Osteocyte (in vitro differentiated cells): ENCODE results near the gene VPS45. TPM values are rescaled to one million over a fixed set of nuclear protein-coding genes. Genes with fewer than 3 reads are reported as not detected.

ENCODE experiments used
- DNase-seq: peaks from one replicate; pipeline ENCODE4 v3.0.0; 2021; ENCODE audit warnings: mixed read lengths; ENCODE audit not compliant: unreplicated experiment; ENCODE audit errors: extremely low spot score
- H3K27ac Mint-ChIP-seq: one replicate; pipeline ENCODE4 v1.8.0; 2021; ENCODE audit warnings: mild to moderate bottlenecking, mixed read lengths; ENCODE audit not compliant: unreplicated experiment
- H3K27me3 Mint-ChIP-seq: one replicate; pipeline ENCODE4 v1.8.0; 2021; ENCODE audit warnings: mixed read lengths; ENCODE audit not compliant: unreplicated experiment
- H3K36me3 Mint-ChIP-seq: one replicate; pipeline ENCODE4 v1.8.0; 2021; ENCODE audit warnings: mixed read lengths; ENCODE audit not compliant: unreplicated experiment
- H3K4me1 Mint-ChIP-seq: one replicate; pipeline ENCODE4 v1.8.0; 2021; ENCODE audit warnings: mixed read lengths; ENCODE audit not compliant: unreplicated experiment
- H3K4me3 Mint-ChIP-seq: one replicate; pipeline ENCODE4 v1.8.0; 2021; ENCODE audit warnings: mild to moderate bottlenecking, moderate library complexity, mixed read lengths; ENCODE audit not compliant: unreplicated experiment
- H3K9me3 Mint-ChIP-seq: one replicate; pipeline ENCODE4 v1.8.0; 2021; ENCODE audit warnings: mixed read lengths; ENCODE audit not compliant: unreplicated experiment
- CTCF ChIP-seq: fragments of 200-600 bp; sonication (generic); IDR thresholded peaks from 2 replicates; pipeline ENCODE4 v1.5.0; 2021; ENCODE audit warnings: antibody characterized with exemption, mild to moderate bottlenecking, moderate library complexity
- total RNA-seq: library from RNA; stranded (reverse); gene quantifications from 2 replicates; pipeline ENCODE4 v1.2.1, GENCODE V29; 2021

The VPS45 gene
- total RNA-seq, 1 donor from 2014 or later, result 43.6 TPM

GRCh38 chr1:150187560-150187931 lies 120.0 kb downstream of the VPS45 start:
- H3K27ac Mint-ChIP-seq, result no peak overlapping the region
- DNase-seq, result no peak

GRCh38 chr1:150192012-150192411 lies 124.4 kb downstream of the VPS45 start:
- Mint-ChIP-seq H3K4me1 (peaks cover 28% of the 10 kb centered on the region), H3K4me3 (no peak overlapping the region), H3K27me3 (no peaks in the 10 kb centered on the region), H3K36me3 (no peaks in the 10 kb centered on the region), H3K27ac (peak overlapping the region; percentile 64), H3K9me3 (no peaks in the 10 kb centered on the region)
- DNase-seq, result no peak
- TF ChIP-seq CTCF, result no peak

More at GRCh38 chr1:150187560-150187931, 120.0 kb downstream of the VPS45 start:
- TF ChIP-seq CTCF, result peak; percentile 33
- no peaks in the 10 kb centered on the region for H3K27me3 Mint-ChIP-seq
- peaks cover 21% of the 10 kb centered on the region for H3K4me1 Mint-ChIP-seq
- H3K36me3 Mint-ChIP-seq, result no peaks in the 10 kb centered on the region
- H3K9me3 Mint-ChIP-seq, result no peaks in the 10 kb centered on the region
- no peak overlapping the region for H3K4me3 Mint-ChIP-seq

- H3K9me3 Mint-ChIP-seq, result no peaks in the 10 kb centered on the region
- H3K27ac Mint-ChIP-seq, result peak overlapping the region; percentile 80
- DNase-seq, result no peak
- no peak for TF ChIP-seq CTCF
- no peaks in the 10 kb centered on the region for H3K36me3 Mint-ChIP-seq
- H3K4me3 Mint-ChIP-seq, result no peak overlapping the region
- no peaks in the 10 kb centered on the region for H3K27me3 Mint-ChIP-seq
- peaks cover 24% of the 10 kb centered on the region for H3K4me1 Mint-ChIP-seq
Observed at GRCh38 chr1:150194381-150195031, 126.9 kb downstream of the VPS45 start.

Other genes starting within 250 kb of the VPS45 start
- 12.9 and 13.7 TPM in 2 replicates for gene BOLA1, start 168.2 kb upstream of the VPS45 start, total RNA-seq
- 16.7 and 16.9 TPM in 2 replicates for gene SV2A, start 149.9 kb upstream of the VPS45 start, total RNA-seq
- 68.1 and 71.9 TPM in 2 replicates for gene SF3B4, start 140.0 kb upstream of the VPS45 start, total RNA-seq
- gene MTMR11, start 130.9 kb upstream of the VPS45 start, total RNA-seq, result 13.5 and 14.8 TPM in 2 replicates
- 25.1 and 26.2 TPM in 2 replicates for gene OTUD7B, start 57.0 kb upstream of the VPS45 start, total RNA-seq
- gene PLEKHO1, start 82.1 kb downstream of the VPS45 start, total RNA-seq, result 50.1 and 52.2 TPM in 2 replicates
- gene ANP32E, start 168.3 kb downstream of the VPS45 start, total RNA-seq, result 29.5 and 32.2 TPM in 2 replicates
- gene CA14, start 190.0 kb downstream of the VPS45 start, total RNA-seq, result not detected in 2 replicates
- gene APH1A, start 201.2 kb downstream of the VPS45 start, total RNA-seq, result 138 and 147 TPM in 2 replicates
- gene C1orf54, start 205.0 kb downstream of the VPS45 start, total RNA-seq, result 49.9 and 55.6 TPM in 2 replicates
- gene CIART, start 214.8 kb downstream of the VPS45 start, total RNA-seq, result 3.4 and 5.3 TPM in 2 replicates
- 76.0 and 81.5 TPM in 2 replicates for gene MRPS21, start 226.1 kb downstream of the VPS45 start, total RNA-seq